ENCODE results near the gene DHRS1.

DHRS1 gene

GRCh38 chr14:24255931-24256711, 43.5 kb downstream of the DHRS1 start:
- TF ChIP-seq CTCF (IDR thresholded peaks at IDR 0.05; ENCODE audit: low read depth, low read length) (no peak), POLR2A (IDR thresholded peaks at IDR 0.05; ENCODE audit: extremely low read depth, insufficient read length) (no peak), MAX (IDR thresholded peaks at IDR 0.05; ENCODE audit: low read depth, low read length) (no peak), MYC (IDR thresholded peaks at IDR 0.05; ENCODE audit: low read depth, low read length) (no peak)
- DNase-seq (ENCODE audit: low read depth) = no peak
- no peak overlapping the region for H3K4me3 ChIP-seq (ENCODE audit: low read depth, low read length)

- DNase-seq (ENCODE audit: low read depth) = no peak
- TF ChIP-seq MYC (IDR thresholded peaks at IDR 0.05; ENCODE audit: low read depth, low read length) (no peak), POLR2A (IDR thresholded peaks at IDR 0.05; ENCODE audit: extremely low read depth, insufficient read length) (no peak), CTCF (IDR thresholded peaks at IDR 0.05; ENCODE audit: low read depth, low read length) (no peak), MAX (IDR thresholded peaks at IDR 0.05; ENCODE audit: low read depth, low read length) (no peak)
- H3K4me3 ChIP-seq (ENCODE audit: low read depth, low read length) = no peak overlapping the region
These were observed 44.1 kb downstream of the DHRS1 start for GRCh38 chr14:24255438-24255837.

GRCh38 chr14:24254630-24255392, 44.8 kb downstream of the DHRS1 start:
- no peak for DNase-seq (ENCODE audit: low read depth)
- TF ChIP-seq MAX (IDR thresholded peaks at IDR 0.05; ENCODE audit: low read depth, low read length) = no peak
- no peak for TF ChIP-seq POLR2A (IDR thresholded peaks at IDR 0.05; ENCODE audit: extremely low read depth, insufficient read length)
- no peak for TF ChIP-seq MYC (IDR thresholded peaks at IDR 0.05; ENCODE audit: low read depth, low read length)
- TF ChIP-seq CTCF (IDR thresholded peaks at IDR 0.05; ENCODE audit: low read depth, low read length) = no peak
- no peak overlapping the region for H3K4me3 ChIP-seq (ENCODE audit: low read depth, low read length)

- TF ChIP-seq CTCF (IDR thresholded peaks at IDR 0.05; ENCODE audit: low read depth, low read length) (no peak), MAX (IDR thresholded peaks at IDR 0.05; ENCODE audit: low read depth, low read length) (no peak), MYC (IDR thresholded peaks at IDR 0.05; ENCODE audit: low read depth, low read length) (no peak), POLR2A (IDR thresholded peaks at IDR 0.05; ENCODE audit: extremely low read depth, insufficient read length) (no peak)
- DNase-seq (ENCODE audit: low read depth) = no peak
- H3K4me3 ChIP-seq (ENCODE audit: low read depth, low read length) = no peak overlapping the region
These were observed 45.6 kb downstream of the DHRS1 start for GRCh38 chr14:24253936-24254335.

- H3K4me3 ChIP-seq (ENCODE audit: low read depth, low read length) = no peak overlapping the region
- TF ChIP-seq MYC (IDR thresholded peaks at IDR 0.05; ENCODE audit: low read depth, low read length) (no peak), POLR2A (IDR thresholded peaks at IDR 0.05; ENCODE audit: extremely low read depth, insufficient read length) (no peak), CTCF (IDR thresholded peaks at IDR 0.05; ENCODE audit: low read depth, low read length) (no peak), MAX (IDR thresholded peaks at IDR 0.05; ENCODE audit: low read depth, low read length) (no peak)
- no peak for DNase-seq (ENCODE audit: low read depth)
These were observed 47.1 kb downstream of the DHRS1 start for GRCh38 chr14:24252289-24253124.
